CD8-positive, alpha-beta memory T cell (primary cell): Measurements from ENCODE around the gene SNX27. TPM values are rescaled to one million over a fixed set of nuclear protein-coding genes. Genes with fewer than 3 reads are reported as not detected.
"Not testable (repeated sequence)": the region's sequence is repeated elsewhere in the genome, so short reads cannot be mapped to it uniquely, and the experiment has no call there.

Experiments used
- CTCF ChIA-PET: fragments of 350-600 bp; sonication (Branson Sonifier 250); formaldehyde crosslinking; loops from one replicate; lab custom pipeline; 2021; ENCODE audit warnings: antibody characterized with exemption; lab: Charles Lee
- POLR2A ChIA-PET: fragments of 350-600 bp; sonication (Branson Sonifier 250); formaldehyde crosslinking; loops from one replicate; lab custom pipeline; 2021; ENCODE audit warnings: antibody characterized with exemption; lab: Charles Lee
- DNase-seq, 5 donors: peaks; one replicate each; pipeline versions ENCODE4 v3.0.0 to v3.0.0-alpha.2; 2020 to 2022; ENCODE audit warnings: mixed read lengths in 1 of 5
- H3K27ac ChIP-seq: one replicate; pipeline ENCODE4 v1.7.0; 2013; ENCODE audit warnings: low read depth, mild to moderate bottlenecking, low read length, moderate library complexity
- H3K27me3 ChIP-seq: 2 replicates; pipeline ENCODE4 v1.7.0; 2013; ENCODE audit warnings: low read length, mild to moderate bottlenecking; ENCODE audit not compliant: insufficient read depth, poor library complexity, severe bottlenecking
- H3K36me3 ChIP-seq: 2 replicates; pipeline ENCODE4 v1.7.0; 2013; ENCODE audit warnings: mild to moderate bottlenecking, low read length, moderate library complexity; ENCODE audit not compliant: insufficient read depth
- H3K4me1 ChIP-seq: 2 replicates; pipeline ENCODE4 v1.7.0; 2013; ENCODE audit warnings: mild to moderate bottlenecking, low read length, moderate library complexity; ENCODE audit not compliant: insufficient read depth
- H3K4me3 ChIP-seq: 2 replicates; pipeline ENCODE4 v1.7.0; 2013; ENCODE audit warnings: mild to moderate bottlenecking, low read length
- H3K9me3 ChIP-seq: 2 replicates; pipeline ENCODE4 v1.7.0; 2013; ENCODE audit warnings: mild to moderate bottlenecking, low read length
- H3K27ac Mint-ChIP-seq, 8 donors: one replicate each; pipeline ENCODE4 v1.8.0; 2020 to 2021; ENCODE audit warnings: mixed read lengths in 8 of 8, mild to moderate bottlenecking in 6 of 8, inconsistent platforms in 3 of 8, moderate library complexity in 3 of 8
- H3K27me3 Mint-ChIP-seq, 2 donors: one replicate each; pipeline ENCODE4 v1.8.0; 2020 to 2021; ENCODE audit warnings: mixed read lengths in 2 of 2, mild to moderate bottlenecking in 1 of 2, moderate library complexity in 1 of 2
- H3K36me3 Mint-ChIP-seq, 3 donors: one replicate each; pipeline ENCODE4 v1.8.0; 2020 to 2021; ENCODE audit warnings: mixed read lengths in 3 of 3, inconsistent platforms in 1 of 3, mild to moderate bottlenecking in 1 of 3
- H3K4me1 Mint-ChIP-seq, 3 donors: one replicate each; pipeline ENCODE4 v1.8.0; 2020 to 2021; ENCODE audit warnings: mixed read lengths in 3 of 3, inconsistent platforms in 1 of 3, mild to moderate bottlenecking in 1 of 3
- H3K4me3 Mint-ChIP-seq, 7 donors: one replicate each; pipeline ENCODE4 v1.8.0; 2020 to 2021; ENCODE audit warnings: mixed read lengths in 7 of 7, mild to moderate bottlenecking in 6 of 7, moderate library complexity in 4 of 7, inconsistent platforms in 2 of 7
- H3K9me3 Mint-ChIP-seq, 5 donors: one replicate each; pipeline ENCODE4 v1.8.0; 2020 to 2022; ENCODE audit warnings: mixed read lengths in 5 of 5, mild to moderate bottlenecking in 3 of 5, moderate library complexity in 2 of 5, inconsistent platforms in 1 of 5
- polyA plus RNA-seq: library from polyadenylated mRNA; unstranded; fragments of 300-500 nt; fragmentation: Illumina TruSeq; gene quantifications from one replicate; pipeline ENCODE4 v1.2.3, GENCODE V29; 2021
- total RNA-seq, 2 experiments: library from RNA; stranded (reverse); gene quantifications; one replicate each; pipeline ENCODE4 v1.2.3, GENCODE V29; 2021

SNX27 gene
- total and polyA plus RNA-seq, 3 experiments from 2014 or later, result 13.7 to 32.1 (median 30.1) TPM

DNA sequence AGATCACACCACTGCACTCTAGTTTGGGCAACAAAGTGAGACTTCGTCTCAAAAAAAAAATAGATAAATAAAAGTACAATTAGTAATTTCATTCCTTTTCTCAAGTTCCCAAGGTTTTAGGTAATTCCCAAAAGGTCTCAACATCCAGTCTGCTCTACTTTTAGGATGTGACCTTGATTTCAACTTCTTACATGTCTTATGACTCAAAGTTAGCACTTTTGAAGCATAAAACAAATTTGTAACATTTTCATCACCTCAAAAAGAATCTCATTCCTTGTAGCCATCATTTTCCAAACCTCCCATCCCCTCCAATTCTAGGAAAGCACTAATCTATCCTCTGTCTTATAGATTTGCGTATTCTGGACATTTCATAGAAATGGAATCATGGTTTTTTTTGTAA is 32.2 kb downstream of the SNX27 start:
- no peaks in the 10 kb centered on the region for H3K4me1 ChIP-seq
- Mint-ChIP-seq H3K27me3 (no peaks in the 10 kb centered on the region), H3K4me3 (no peak overlapping the region), H3K9me3 (no peaks in the 10 kb centered on the region), H3K36me3 (peaks cover 14 to 34% (median 16%) of the 10 kb centered on the region in 3 donors), H3K4me1 (peaks cover 9 to 29% (median 19%) of the 10 kb centered on the region in 3 donors), H3K27ac (no peak overlapping the region)
- H3K9me3 ChIP-seq, result no peaks in the 10 kb centered on the region
- H3K27me3 ChIP-seq, result no peaks in the 10 kb centered on the region
- POLR2A ChIA-PET, result no interaction called here
- CTCF ChIA-PET, result no interaction called here
- no peaks in the 10 kb centered on the region for H3K36me3 ChIP-seq
- no peak overlapping the region for H3K27ac ChIP-seq
- no peak for DNase-seq
- H3K4me3 ChIP-seq, result no peak overlapping the region

GRCh38 chr1:151653397-151653796 is 41.5 kb downstream of the SNX27 start:
- peaks cover 12 to 22% (median 22%) of the 10 kb centered on the region in 3 donors for H3K4me1 Mint-ChIP-seq
- peaks cover 4 to 41% (median 8%) of the 10 kb centered on the region in 3 donors for H3K36me3 Mint-ChIP-seq
- DNase-seq, result no peak
- no peaks in the 10 kb centered on the region for H3K27me3 ChIP-seq
- no peak overlapping the region for H3K4me3 ChIP-seq
- no peak overlapping the region for H3K27ac ChIP-seq
- no peaks in the 10 kb centered on the region for H3K4me1 ChIP-seq
- no peaks in the 10 kb centered on the region for H3K36me3 ChIP-seq
- no peaks in the 10 kb centered on the region for H3K9me3 Mint-ChIP-seq
- H3K27me3 Mint-ChIP-seq, result no peaks in the 10 kb centered on the region
- POLR2A ChIA-PET, result no interaction called here
- peak overlapping the region in 1 of 7 donors; percentile 1 for H3K4me3 Mint-ChIP-seq
- no peaks in the 10 kb centered on the region for H3K9me3 ChIP-seq
- CTCF ChIA-PET, result no interaction called here
- H3K27ac Mint-ChIP-seq, result peak overlapping the region in 2 of 8 donors; percentile 40 to 75

DNA sequence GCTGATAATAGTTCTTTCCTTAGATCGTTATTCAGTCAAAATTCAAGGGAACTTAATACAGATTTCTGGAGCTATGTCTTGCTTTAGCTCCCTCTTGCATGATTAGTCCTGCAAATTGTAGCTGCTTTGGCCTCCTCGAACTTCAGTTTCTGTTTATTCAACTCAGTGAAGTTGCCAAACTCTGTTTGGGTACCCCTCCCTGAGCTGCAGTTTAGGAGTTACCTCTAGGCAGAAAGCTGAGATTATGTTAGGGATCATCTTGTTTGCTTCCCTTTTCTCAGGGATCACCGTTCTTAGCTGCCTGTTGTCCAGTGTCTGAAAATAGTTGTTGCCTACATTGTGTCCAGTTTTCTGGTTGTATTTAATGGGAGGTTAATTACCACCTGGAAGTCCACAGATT is 43.5 kb downstream of the SNX27 start:
- H3K4me3 Mint-ChIP-seq, result no peak overlapping the region
- no peak for DNase-seq
- H3K9me3 Mint-ChIP-seq, result no peaks in the 10 kb centered on the region
- H3K27ac Mint-ChIP-seq, result peak overlapping the region in 2 of 8 donors; percentile 60 to 63
- Histone ChIP-seq H3K4me1 (no peaks in the 10 kb centered on the region), H3K9me3 (no peaks in the 10 kb centered on the region), H3K36me3 (no peaks in the 10 kb centered on the region), H3K27me3 (no peaks in the 10 kb centered on the region), H3K4me3 (no peak overlapping the region), H3K27ac (no peak overlapping the region)
- no peaks in the 10 kb centered on the region for H3K27me3 Mint-ChIP-seq
- peaks cover 12 to 22% (median 22%) of the 10 kb centered on the region in 3 donors for H3K4me1 Mint-ChIP-seq
- ChIA-PET CTCF (interaction anchor here (1.6 kb wide), 1 partner anchor 62 kb away, joined by 3 read pairs; no protein-coding TSS in a partner anchor), POLR2A (no interaction called here)
- peaks cover 0 to 51% (median 6%) of the 10 kb centered on the region in 3 donors for H3K36me3 Mint-ChIP-seq

- H3K4me3 Mint-ChIP-seq, result peak overlapping the region in 1 of 7 donors; percentile 39
- Histone ChIP-seq H3K36me3 (no peaks in the 10 kb centered on the region), H3K27me3 (no peaks in the 10 kb centered on the region), H3K4me1 (no peaks in the 10 kb centered on the region), H3K4me3 (no peak overlapping the region), H3K27ac (no peak overlapping the region), H3K9me3 (no peaks in the 10 kb centered on the region)
- peak overlapping the region in 6 of 8 donors; percentile 15 to 92 (median 74) for H3K27ac Mint-ChIP-seq
- ChIA-PET CTCF (no interaction called here), POLR2A (no interaction called here)
- no peaks in the 10 kb centered on the region for H3K9me3 Mint-ChIP-seq
- H3K36me3 Mint-ChIP-seq, result peaks cover 0 to 76% (median 18%) of the 10 kb centered on the region in 3 donors
- peaks cover 4 to 21% (median 7%) of the 10 kb centered on the region in 3 donors for H3K4me1 Mint-ChIP-seq
- H3K27me3 Mint-ChIP-seq, result no peaks in the 10 kb centered on the region
- no peak for DNase-seq
These were observed 49.9 kb downstream of the SNX27 start for GRCh38 chr1:151661751-151662150.

DNA sequence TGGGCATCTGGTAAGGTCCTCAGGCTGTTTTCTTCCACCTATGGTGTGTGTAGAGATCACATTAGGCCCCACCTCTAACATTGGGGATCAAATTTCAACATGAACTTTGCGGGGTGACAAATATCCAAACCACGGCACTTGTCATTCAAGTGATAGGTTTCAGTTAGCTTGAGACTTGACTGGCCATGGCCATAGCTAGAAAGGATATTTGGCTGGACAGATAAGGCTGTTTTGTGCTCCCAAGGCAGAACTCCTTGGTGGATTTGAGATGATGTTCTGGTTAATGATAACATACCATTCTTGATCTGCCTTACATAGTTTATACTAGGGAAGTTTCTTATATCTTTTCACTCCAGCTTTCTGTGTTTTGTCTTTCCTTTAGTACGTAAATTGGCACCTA is 56.2 kb downstream of the SNX27 start:
- Mint-ChIP-seq H3K4me1 (peaks cover 10 to 31% (median 11%) of the 10 kb centered on the region in 3 donors), H3K9me3 (no peaks in the 10 kb centered on the region), H3K27ac (peak overlapping the region in 2 of 8 donors; percentile 20 to 61), H3K36me3 (peaks cover 13 to 63% (median 28%) of the 10 kb centered on the region in 3 donors), H3K4me3 (no peak overlapping the region), H3K27me3 (no peaks in the 10 kb centered on the region)
- no peak for DNase-seq
- Histone ChIP-seq H3K36me3 (peaks cover 9% of the 10 kb centered on the region), H3K4me3 (no peak overlapping the region), H3K4me1 (no peaks in the 10 kb centered on the region), H3K27me3 (no peaks in the 10 kb centered on the region), H3K27ac (no peak overlapping the region), H3K9me3 (no peaks in the 10 kb centered on the region)
- POLR2A ChIA-PET, result no interaction called here
- CTCF ChIA-PET, result no interaction called here

GRCh38 chr1:151670036-151670675 is 58.3 kb downstream of the SNX27 start:
- H3K4me3 ChIP-seq, H3K4me1 ChIP-seq, H3K27ac ChIP-seq, H3K36me3 ChIP-seq, DNase-seq, H3K27me3 ChIP-seq, CTCF ChIA-PET, H3K9me3 ChIP-seq, POLR2A ChIA-PET, H3K9me3 Mint-ChIP-seq, H3K27me3 Mint-ChIP-seq: not testable (repeated sequence)
- Mint-ChIP-seq H3K4me3 (peak overlapping the region in 1 of 7 donors; percentile 17), H3K27ac (peak overlapping the region in 2 of 8 donors; percentile 1 to 53), H3K36me3 (peaks cover 13 to 68% (median 33%) of the 10 kb centered on the region in 3 donors), H3K4me1 (peaks cover 12 to 37% (median 16%) of the 10 kb centered on the region in 3 donors)

DNA sequence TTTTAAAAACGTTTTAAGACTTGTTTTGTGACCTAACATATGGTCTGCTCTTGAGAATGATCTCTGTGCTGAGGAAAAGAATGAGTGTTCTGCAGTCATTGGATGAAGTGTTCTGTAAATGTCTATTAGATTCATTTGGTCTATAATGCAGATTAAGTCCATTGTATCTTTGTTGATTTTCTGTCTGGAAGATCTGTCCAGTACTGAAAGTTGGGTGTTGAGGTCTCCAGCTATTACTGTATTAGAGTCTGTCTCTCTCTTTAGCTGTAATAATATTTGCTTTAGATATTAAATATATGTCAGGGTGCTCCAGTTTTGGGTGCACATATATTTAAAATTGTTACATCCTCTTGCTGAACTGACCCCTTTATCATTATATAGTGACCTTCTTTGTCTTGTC is 61.6 kb downstream of the SNX27 start:
- ChIA-PET POLR2A (no interaction called here), CTCF (no interaction called here)
- Histone ChIP-seq H3K9me3 (no peaks in the 10 kb centered on the region), H3K4me1 (no peaks in the 10 kb centered on the region), H3K4me3 (no peak overlapping the region), H3K27ac (no peak overlapping the region), H3K27me3 (no peaks in the 10 kb centered on the region), H3K36me3 (peaks cover 9% of the 10 kb centered on the region)
- Mint-ChIP-seq H3K4me3 (no peak overlapping the region), H3K9me3 (no peaks in the 10 kb centered on the region), H3K27me3 (no peaks in the 10 kb centered on the region), H3K4me1 (peaks cover 11 to 28% (median 16%) of the 10 kb centered on the region in 3 donors), H3K36me3 (peaks cover 17 to 59% (median 30%) of the 10 kb centered on the region in 3 donors), H3K27ac (peak overlapping the region in 1 of 8 donors; percentile 52)
- no peak for DNase-seq

DNA sequence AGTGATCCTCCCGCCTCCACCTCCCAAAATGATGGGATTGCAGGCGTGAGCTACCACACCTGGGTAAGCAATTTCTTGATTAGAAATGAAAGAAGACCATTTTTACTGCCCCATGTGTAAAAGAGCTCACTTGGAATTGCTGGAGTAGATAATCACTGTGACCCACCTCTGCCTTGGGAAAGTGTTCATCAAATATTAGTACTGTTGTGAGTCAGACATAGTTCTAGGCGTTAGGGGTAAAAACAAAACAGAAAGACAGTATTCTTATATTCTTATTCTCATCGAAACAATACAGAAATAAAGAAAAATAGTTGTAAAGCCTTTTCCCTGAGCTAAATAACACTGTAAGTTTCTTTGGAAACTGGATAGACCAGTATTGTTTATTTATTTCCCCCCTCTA is 68.5 kb downstream of the SNX27 start:
- Mint-ChIP-seq H3K27ac (peak overlapping the region in 1 of 8 donors; percentile 25), H3K4me3 (no peak overlapping the region), H3K36me3 (peaks cover 7 to 54% (median 14%) of the 10 kb centered on the region in 3 donors), H3K27me3 (no peaks in the 10 kb centered on the region), H3K9me3 (no peaks in the 10 kb centered on the region), H3K4me1 (no peaks in the 10 kb centered on the region)
- Histone ChIP-seq H3K4me3 (no peak overlapping the region), H3K4me1 (no peaks in the 10 kb centered on the region), H3K36me3 (no peaks in the 10 kb centered on the region), H3K9me3 (no peaks in the 10 kb centered on the region), H3K27me3 (no peaks in the 10 kb centered on the region), H3K27ac (no peak overlapping the region)
- POLR2A ChIA-PET, result no interaction called here
- CTCF ChIA-PET, result no interaction called here
- no peak for DNase-seq
